ENCODE data around the gene ITGB2. TPM values are rescaled to one million over a fixed set of nuclear protein-coding genes. Genes with fewer than 3 reads are reported as not detected.

ITGB2 gene
- total RNA-seq, 4 donors from 2014 or later = 18.4 to 40.7 (median 20.4) TPM

DNA sequence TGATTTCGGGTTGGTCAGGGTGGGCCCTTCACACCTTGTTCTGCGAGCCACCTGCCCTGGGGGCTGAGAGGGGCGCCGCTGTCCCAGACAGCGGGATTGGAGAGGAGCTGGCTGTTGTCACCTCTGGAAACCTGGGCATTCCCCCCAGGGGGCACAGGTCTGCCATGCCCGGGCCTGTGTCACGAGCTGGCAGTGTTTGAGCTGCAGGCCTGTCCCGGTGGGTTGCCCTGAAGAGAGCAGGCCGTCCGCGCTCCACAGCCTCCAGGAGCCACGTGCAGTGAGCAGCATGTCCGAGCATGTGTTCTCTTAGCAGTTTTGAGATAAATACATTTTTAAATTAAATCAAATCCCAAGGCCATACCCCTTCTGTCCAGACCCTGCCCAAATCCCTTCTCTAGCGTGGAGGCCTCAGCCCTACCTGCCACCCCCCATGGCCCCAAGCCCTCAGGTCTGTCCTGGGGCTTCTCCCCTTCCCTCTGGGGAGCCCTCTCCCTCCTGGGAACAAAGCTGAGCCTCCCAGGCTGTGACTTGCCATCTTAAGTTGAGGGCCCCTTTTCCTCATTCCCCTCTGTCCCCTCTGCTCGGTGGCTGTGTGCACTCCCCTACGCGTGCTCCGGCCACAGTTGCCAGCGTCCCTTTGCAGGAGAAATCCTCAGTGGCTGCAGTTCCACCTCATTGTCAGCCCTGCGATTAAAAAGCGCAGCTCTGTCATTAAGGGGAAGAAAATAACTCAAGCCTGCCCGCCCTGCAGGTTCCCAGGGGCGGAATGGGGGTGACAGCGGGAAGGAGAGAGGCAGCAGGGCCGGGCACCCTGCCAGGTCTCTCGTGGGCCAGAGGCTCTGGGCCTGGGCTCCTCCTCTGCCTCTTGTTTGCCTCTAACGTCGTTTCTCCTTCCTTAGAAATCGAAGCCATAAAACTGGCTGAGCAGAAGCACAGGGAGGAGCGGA is 45.7 kb upstream of the ITGB2 start:
- intact Hi-C loops (cut with DNase I; ENCODE audit: low total_unique reads) = no loop called here
- WGBS, 2 donors = 46 to 50% methylated on average over 30 of the region's 30 CpGs
- H3K4me3 ChIP-seq (ENCODE audit: low read depth, poor library complexity, severe bottlenecking) = no peak overlapping the region
- no peak for DNase-seq (ENCODE audit: low spot score in 2 of 2)
- no peak for TF ChIP-seq POLR2A (IDR thresholded peaks at IDR 0.05)

DNA sequence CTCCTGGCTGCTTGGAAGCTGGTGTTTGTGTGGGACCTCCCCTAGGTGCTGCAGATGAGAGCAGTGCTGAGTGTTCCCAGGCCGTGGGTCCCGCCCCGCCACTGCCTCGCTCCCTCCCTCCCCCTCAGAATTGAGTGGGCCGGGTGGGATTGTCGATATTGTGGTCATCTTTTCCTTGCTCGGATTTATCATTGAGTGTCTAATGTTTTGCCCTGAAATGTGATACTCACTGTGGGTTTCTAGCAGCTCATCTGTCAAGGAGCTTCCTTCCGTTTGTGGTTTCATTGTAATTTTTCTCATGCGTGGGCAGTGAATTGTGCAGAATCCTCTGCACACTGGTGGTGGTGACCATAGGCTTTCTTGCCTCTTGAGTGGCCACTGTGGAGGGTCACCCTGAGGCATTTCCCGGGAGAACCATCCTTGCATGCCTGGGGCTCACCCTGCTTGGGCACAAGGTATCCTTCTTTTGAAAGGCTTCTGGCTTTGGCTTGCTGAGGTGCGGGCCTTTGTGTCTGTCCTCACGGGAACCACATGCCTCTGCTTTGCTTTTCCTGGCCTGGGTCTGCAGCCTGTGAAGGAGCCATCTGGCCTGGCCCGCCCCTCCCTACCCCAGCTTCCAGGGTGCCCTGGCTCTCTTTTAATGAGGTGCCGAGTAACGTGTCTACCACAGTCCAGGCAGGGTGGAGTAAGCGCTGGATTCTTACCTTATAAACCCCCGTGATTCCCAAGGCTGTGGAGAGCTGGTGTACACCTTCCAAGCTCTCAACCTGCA is 44.7 kb upstream of the ITGB2 start:
- 83 to 87% methylated on average over 17 of the region's 17 CpGs for WGBS, 2 donors
- intact Hi-C loops (cut with DNase I; ENCODE audit: low total_unique reads) = no loop called here
- no peak for DNase-seq (ENCODE audit: low spot score in 2 of 2)
- H3K4me3 ChIP-seq (ENCODE audit: low read depth, poor library complexity, severe bottlenecking) = no peak overlapping the region
- no peak for TF ChIP-seq POLR2A (IDR thresholded peaks at IDR 0.05)
- TF ChIP-seq, protein P1, sequence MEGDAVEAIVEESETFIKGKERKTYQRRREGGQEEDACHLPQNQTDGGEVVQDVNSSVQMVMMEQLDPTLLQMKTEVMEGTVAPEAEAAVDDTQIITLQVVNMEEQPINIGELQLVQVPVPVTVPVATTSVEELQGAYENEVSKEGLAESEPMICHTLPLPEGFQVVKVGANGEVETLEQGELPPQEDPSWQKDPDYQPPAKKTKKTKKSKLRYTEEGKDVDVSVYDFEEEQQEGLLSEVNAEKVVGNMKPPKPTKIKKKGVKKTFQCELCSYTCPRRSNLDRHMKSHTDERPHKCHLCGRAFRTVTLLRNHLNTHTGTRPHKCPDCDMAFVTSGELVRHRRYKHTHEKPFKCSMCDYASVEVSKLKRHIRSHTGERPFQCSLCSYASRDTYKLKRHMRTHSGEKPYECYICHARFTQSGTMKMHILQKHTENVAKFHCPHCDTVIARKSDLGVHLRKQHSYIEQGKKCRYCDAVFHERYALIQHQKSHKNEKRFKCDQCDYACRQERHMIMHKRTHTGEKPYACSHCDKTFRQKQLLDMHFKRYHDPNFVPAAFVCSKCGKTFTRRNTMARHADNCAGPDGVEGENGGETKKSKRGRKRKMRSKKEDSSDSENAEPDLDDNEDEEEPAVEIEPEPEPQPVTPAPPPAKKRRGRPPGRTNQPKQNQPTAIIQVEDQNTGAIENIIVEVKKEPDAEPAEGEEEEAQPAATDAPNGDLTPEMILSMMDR (IDR thresholded peaks at IDR 0.05) = no peak

DNA sequence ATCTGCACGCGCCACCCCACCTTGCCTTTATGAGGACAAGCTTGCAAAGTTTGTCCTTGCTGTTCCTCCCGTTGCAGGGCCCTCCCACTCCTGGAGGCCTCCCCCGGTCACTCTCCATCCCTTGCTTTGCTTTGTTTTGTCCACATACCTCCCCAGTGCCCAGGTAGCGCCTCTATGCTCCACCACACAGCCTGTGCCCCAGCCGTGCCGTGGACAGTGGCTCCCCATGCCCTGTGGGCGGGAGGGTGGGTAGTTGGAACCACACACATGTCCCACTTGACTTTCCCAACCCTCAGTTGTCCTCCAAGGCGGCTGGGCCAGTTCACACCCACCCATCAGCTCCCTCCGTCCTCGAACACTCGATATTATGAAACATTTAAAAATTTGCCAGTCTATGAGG is 43.7 kb upstream of the ITGB2 start:
- DNase-seq (ENCODE audit: low spot score in 2 of 2) = no peak
- WGBS, 2 donors = 93 to 96% methylated on average over 12 of the region's 12 CpGs
- H3K4me3 ChIP-seq (ENCODE audit: low read depth, poor library complexity, severe bottlenecking) = no peak overlapping the region
- intact Hi-C loops (cut with DNase I; ENCODE audit: low total_unique reads) = no loop called here
- no peak for TF ChIP-seq POLR2A (IDR thresholded peaks at IDR 0.05)
- TF ChIP-seq, protein P1 (IDR thresholded peaks at IDR 0.05) = no peak

DNA sequence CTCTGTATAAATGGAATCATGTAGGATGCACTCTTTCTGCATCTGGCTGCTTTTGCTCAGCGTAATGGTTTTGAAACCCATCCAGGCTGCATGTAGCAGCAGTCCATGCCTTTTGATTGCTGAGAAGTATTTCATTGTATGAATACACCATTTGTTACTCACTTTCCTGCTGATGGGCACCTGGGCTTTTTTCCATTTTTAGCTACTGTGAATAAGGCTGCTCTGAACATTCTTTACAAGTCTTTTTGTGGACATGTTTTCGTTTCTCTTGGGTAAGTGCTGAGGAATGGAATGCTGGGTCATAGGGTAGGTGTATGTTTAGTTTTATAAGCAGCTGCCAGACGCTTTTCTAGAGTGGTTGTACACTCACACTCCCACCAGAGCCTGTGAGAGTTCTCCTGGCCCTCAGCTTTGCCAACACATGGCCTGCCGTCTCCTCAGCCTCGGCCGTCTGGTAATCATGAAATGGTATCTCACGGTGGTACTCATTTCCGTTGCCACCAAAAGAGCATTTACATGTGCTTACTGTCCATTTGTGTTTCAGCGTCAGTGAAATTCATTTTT is 41.8 kb upstream of the ITGB2 start:
- DNase-seq (ENCODE audit: low spot score in 2 of 2) = no peak
- WGBS, 2 donors = 83 to 86% methylated on average over 9 of the region's 9 CpGs
- no peak overlapping the region for H3K4me3 ChIP-seq (ENCODE audit: low read depth, poor library complexity, severe bottlenecking)
- TF ChIP-seq, protein P1 (IDR thresholded peaks at IDR 0.05) = no peak
- TF ChIP-seq POLR2A (IDR thresholded peaks at IDR 0.05) = no peak
- intact Hi-C loops (cut with DNase I; ENCODE audit: low total_unique reads) = no loop called here

DNA sequence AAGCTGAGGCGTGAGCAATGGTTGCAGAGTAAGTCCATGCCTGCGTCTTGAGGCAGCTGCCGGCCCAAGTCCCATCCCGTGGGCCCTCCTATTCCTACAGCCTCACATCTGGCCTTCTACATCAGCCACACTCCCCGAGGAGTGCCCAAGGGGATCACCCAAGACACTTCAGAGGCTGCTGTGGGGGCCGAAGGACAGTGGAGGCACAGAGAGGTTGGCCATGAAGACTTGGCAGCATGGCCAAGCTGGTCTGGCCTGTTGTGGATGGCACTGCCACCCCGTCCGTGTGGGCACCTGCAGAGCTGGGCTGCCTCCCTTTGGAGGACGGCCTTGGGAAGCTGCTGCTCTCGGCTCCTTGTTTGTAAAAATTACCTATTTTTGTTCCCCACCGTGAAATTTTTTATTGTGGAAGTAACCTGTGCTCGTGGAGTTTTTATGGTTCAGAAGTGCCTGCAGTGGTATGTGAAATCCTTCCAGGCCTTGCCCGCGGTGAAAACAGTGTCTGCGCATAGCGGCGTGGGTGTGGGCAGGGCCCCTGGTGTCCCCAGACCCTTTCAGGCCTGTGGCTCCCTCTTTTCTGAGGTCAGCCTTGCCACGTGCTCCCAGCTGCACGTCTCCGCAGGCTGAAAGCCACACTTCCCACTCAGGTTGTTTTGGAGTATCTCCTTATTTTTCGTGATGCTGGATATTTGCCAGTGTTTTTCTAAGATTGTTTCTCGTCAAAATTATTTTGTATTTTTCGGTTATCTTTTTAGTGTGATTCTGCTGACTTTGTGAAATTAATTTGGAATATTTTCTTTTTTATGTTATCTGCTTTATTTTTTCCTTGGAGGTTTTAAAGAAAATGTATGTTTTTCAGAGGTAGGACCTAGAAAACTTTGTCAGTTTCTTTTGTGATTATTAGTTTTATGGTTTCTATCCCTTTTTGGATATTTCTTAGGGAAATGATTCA is 39.7 kb upstream of the ITGB2 start:
- WGBS, 2 donors = 90 to 91% methylated on average over 23 of the region's 23 CpGs
- DNase-seq (ENCODE audit: low spot score in 2 of 2) = no peak
- intact Hi-C loops (cut with DNase I; ENCODE audit: low total_unique reads) = no loop called here
- no peak for TF ChIP-seq POLR2A (IDR thresholded peaks at IDR 0.05)
- TF ChIP-seq, protein P1 (IDR thresholded peaks at IDR 0.05) = no peak
- H3K4me3 ChIP-seq (ENCODE audit: low read depth, poor library complexity, severe bottlenecking) = no peak overlapping the region

Measured in lower leg skin (tissue), 4 donors.